OCI-LY1 (cell line): ENCODE data around the gene S100A14.

Experiments
- H2AFZ ChIP-seq: fragments of 200-600 bp; sonication (generic), shearing (Covaris generic); 2 replicates; pipeline ENCODE4 v1.6.0; 2014; ENCODE audit warnings: antibody characterized with exemption, mild to moderate bottlenecking, low read length
- H3F3A ChIP-seq: fragments of 200-600 bp; sonication (generic), shearing (Covaris generic); 2 replicates; pipeline ENCODE4 v1.6.0; 2014; ENCODE audit warnings: mild to moderate bottlenecking, antibody characterized with exemption, low read length, moderate library complexity; ENCODE audit not compliant: insufficient read depth
- H3K27ac ChIP-seq: fragments of 200-600 bp; sonication (generic); 2 replicates; pipeline ENCODE4 v1.5.1; 2014; ENCODE audit warnings: low read length, mixed run types, mild to moderate bottlenecking, low read depth; ENCODE audit not compliant: poor library complexity, severe bottlenecking
- H3K27me3 ChIP-seq: fragments of 200-600 bp; sonication (generic); 2 replicates; pipeline ENCODE4 v1.6.0; 2014; ENCODE audit warnings: antibody characterized with exemption, mild to moderate bottlenecking, low read length, moderate library complexity; ENCODE audit not compliant: insufficient read depth
- H3K36me3 ChIP-seq: fragments of 200-600 bp; sonication (generic); 2 replicates; pipeline ENCODE4 v1.6.1; 2014; ENCODE audit warnings: mild to moderate bottlenecking, antibody characterized with exemption, low read length, moderate library complexity, mixed read lengths; ENCODE audit not compliant: insufficient read depth
- H3K4me1 ChIP-seq: fragments of 200-600 bp; sonication (generic); 2 replicates; pipeline ENCODE4 v1.5.1; 2014; ENCODE audit warnings: mild to moderate bottlenecking, low read length, moderate library complexity; ENCODE audit not compliant: insufficient read depth, severe bottlenecking
- H3K4me2 ChIP-seq: fragments of 200-600 bp; sonication (generic), shearing (Covaris generic); 2 replicates; pipeline ENCODE4 v1.6.1; 2014; ENCODE audit warnings: low read length
- H3K4me3 ChIP-seq: fragments of 200-600 bp; sonication (generic); 2 replicates; pipeline ENCODE4 v1.5.1; 2014; ENCODE audit warnings: low read length, low read depth, mild to moderate bottlenecking, mixed read lengths; ENCODE audit not compliant: poor library complexity, severe bottlenecking
- H3K79me2 ChIP-seq: fragments of 200-600 bp; shearing (Covaris generic); 2 replicates; pipeline ENCODE4 v1.6.1; 2016; ENCODE audit warnings: mixed run types, low read length, mixed read lengths; ENCODE audit not compliant: insufficient read depth
- H3K9ac ChIP-seq: fragments of 200-600 bp; sonication (generic), shearing (Covaris generic); 2 replicates; pipeline ENCODE4 v1.6.1; 2014; ENCODE audit warnings: mild to moderate bottlenecking, low read length, mixed read lengths
- H3K9me2 ChIP-seq: fragments of 200-600 bp; sonication (generic), shearing (Covaris generic); 2 replicates; pipeline ENCODE4 v1.6.1; 2014; ENCODE audit warnings: low read depth, mild to moderate bottlenecking, low read length, mixed read lengths
- H3K9me3 ChIP-seq: fragments of 200-600 bp; shearing (Covaris generic); 2 replicates; pipeline ENCODE4 v1.6.1; 2014; ENCODE audit warnings: low read length, mixed read lengths
- H4K20me1 ChIP-seq: fragments of 200-600 bp; sonication (generic), shearing (Covaris generic); 2 replicates; pipeline ENCODE4 v1.6.0; 2016; ENCODE audit warnings: mild to moderate bottlenecking, low read length; ENCODE audit not compliant: insufficient read depth
- CTCF ChIP-seq: fragments of 200-600 bp; sonication (generic), shearing (Covaris generic); IDR thresholded peaks from 2 replicates; pipeline ENCODE4 v1.5.1; 2017; ENCODE audit warnings: mild to moderate bottlenecking, antibody characterized with exemption, low read length, moderate library complexity, mixed read lengths
- EZH2 ChIP-seq: fragments of 200-600 bp; sonication (generic), shearing (Covaris generic); IDR thresholded peaks from 2 replicates; pipeline ENCODE4 v1.8.0; 2017; ENCODE audit warnings: borderline replicate concordance, mixed run types, mild to moderate bottlenecking, antibody characterized with exemption, low read length, moderate library complexity, mixed read lengths

Gene S100A14

DNA sequence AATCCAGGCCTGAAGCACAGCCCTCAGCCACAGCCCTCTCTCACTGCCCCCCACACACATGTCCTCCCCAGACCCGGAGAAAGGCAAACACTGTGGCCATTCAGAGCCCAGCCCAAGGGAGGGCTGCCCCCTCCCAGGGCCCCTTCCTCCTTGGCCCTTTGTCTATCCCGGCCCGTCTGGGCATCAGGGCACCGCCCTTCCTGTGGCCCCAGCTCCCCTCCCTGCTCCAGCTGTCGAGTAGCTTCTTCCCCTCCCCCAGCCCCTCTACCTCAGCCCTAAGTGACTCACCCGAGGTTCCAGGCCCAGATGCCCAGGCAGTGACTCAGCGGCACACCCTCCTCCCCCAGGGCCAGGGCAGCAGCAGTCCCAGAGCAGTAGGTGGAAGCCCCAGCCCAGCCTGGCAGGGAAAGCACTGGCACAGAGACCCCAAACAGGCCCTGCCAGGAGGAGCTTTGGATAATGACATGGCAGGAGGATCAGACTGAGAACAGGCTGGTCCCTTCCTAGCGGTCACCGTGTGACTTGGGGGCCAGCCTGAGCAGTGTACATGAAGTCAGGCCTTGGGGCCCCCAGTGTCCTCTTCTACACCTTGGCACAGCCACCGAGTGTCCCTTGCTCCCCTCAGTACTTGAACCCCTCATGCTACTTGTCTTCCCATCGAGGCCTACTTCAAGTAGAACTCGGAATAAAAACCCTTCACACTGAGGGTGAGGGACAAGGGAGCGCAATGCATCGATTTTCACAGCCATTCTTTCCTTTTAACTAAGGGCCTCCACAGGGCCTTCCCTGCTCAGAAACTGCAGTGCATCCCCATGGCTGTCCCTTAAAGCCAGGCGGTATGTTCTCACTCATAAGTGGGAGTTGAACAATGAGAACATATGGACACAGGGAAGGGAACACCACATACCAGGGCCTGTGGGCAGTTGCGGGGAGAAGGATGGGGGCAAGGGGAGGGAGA lies 49.4 kb downstream of the S100A14 start:
- Histone ChIP-seq H3K36me3 (no peaks in the 10 kb centered on the region), H3K4me3 (no peak overlapping the region), H3F3A (no peaks in the 10 kb centered on the region), H3K9me2 (no peaks in the 10 kb centered on the region), H3K9me3 (no peaks in the 10 kb centered on the region), H4K20me1 (no peaks in the 10 kb centered on the region), H3K9ac (no peak overlapping the region), H3K27me3 (no peaks in the 10 kb centered on the region), H2AFZ (no peak overlapping the region), H3K79me2 (no peaks in the 10 kb centered on the region), H3K27ac (no peak overlapping the region), H3K4me2 (no peak overlapping the region), H3K4me1 (no peaks in the 10 kb centered on the region)
- TF ChIP-seq CTCF, result no peak
- TF ChIP-seq EZH2, result no peak

- H3K27me3 ChIP-seq, result no peaks in the 10 kb centered on the region
- TF ChIP-seq EZH2 (no peak), CTCF (no peak)
- no peaks in the 10 kb centered on the region for H4K20me1 ChIP-seq
- H3K4me1 ChIP-seq, result no peaks in the 10 kb centered on the region
- H3F3A ChIP-seq, result no peaks in the 10 kb centered on the region
- no peaks in the 10 kb centered on the region for H3K9me2 ChIP-seq
- H3K27ac ChIP-seq, result no peak within 1 kb of the TSS
- no peaks in the 10 kb centered on the region for H3K36me3 ChIP-seq
- no peak within 1 kb of the TSS for H3K4me3 ChIP-seq
- H2AFZ ChIP-seq, result no peak within 1 kb of the TSS
- no peak within 1 kb of the TSS for H3K9ac ChIP-seq
- H3K4me2 ChIP-seq, result no peak within 1 kb of the TSS
- no peaks in the 10 kb centered on the region for H3K79me2 ChIP-seq
- H3K9me3 ChIP-seq, result no peaks in the 10 kb centered on the region
These were observed 50.4 kb downstream of the S100A14 start, which contains the start of gene S100A2 for GRCh38 chr1:153565529-153566374. Gene S100A2, minus strand, starts transcription at chr1:153565844. Its CDS starts 1,967 bp downstream, at chr1:153563877.
